GM18858 (cell line): Measurements from ENCODE around the gene TLR5.
"Not testable (repeated sequence)": the region's sequence is repeated elsewhere in the genome, so short reads cannot be mapped to it uniquely, and the experiment has no call there.

ENCODE experiments used
- ATAC-seq: cut with Tn5 transposase; IDR thresholded peaks from one replicate; pipeline ENCODE4 v1.9.1; 2021; ENCODE audit not compliant: unreplicated experiment

TLR5 gene

GRCh38 chr1:223142795-223143536, at the start of gene TLR5:
TSS of gene TLR5 (minus strand) at chr1:223143248. CDS start at chr1:223113031, 30,217 bp downstream.
- ATAC-seq, result peak; percentile 83

GRCh38 chr1:223189903-223190724, 47.1 kb upstream of the TLR5 start:
- peak; percentile 58 for ATAC-seq

- ATAC-seq, result no peak
Observed at GRCh38 chr1:223189525-223189902, 46.5 kb upstream of the TLR5 start.

GRCh38 chr1:223188618-223189356, 45.7 kb upstream of the TLR5 start:
- ATAC-seq, result no peak

- ATAC-seq, result no peak
Observed at GRCh38 chr1:223186800-223187199, 43.8 kb upstream of the TLR5 start.

GRCh38 chr1:223183268-223183862, 40.3 kb upstream of the TLR5 start:
- ATAC-seq, result no peak

GRCh38 chr1:223180731-223181321, 37.8 kb upstream of the TLR5 start:
- ATAC-seq, result no peak

- ATAC-seq, result no peak
Observed at GRCh38 chr1:223179786-223180185, 36.7 kb upstream of the TLR5 start.

- no peak for ATAC-seq
Observed at GRCh38 chr1:223179280-223179679, 36.2 kb upstream of the TLR5 start.

- no peak for ATAC-seq
Observed at GRCh38 chr1:223177681-223178080, 34.6 kb upstream of the TLR5 start.

GRCh38 chr1:223176437-223176836, 33.4 kb upstream of the TLR5 start:
- no peak for ATAC-seq

GRCh38 chr1:223175633-223176032, 32.6 kb upstream of the TLR5 start:
- ATAC-seq, result no peak

GRCh38 chr1:223175032-223175431, 32.0 kb upstream of the TLR5 start:
- no peak for ATAC-seq

GRCh38 chr1:223169458-223169857, 26.4 kb upstream of the TLR5 start:
- ATAC-seq, result not testable (repeated sequence)

GRCh38 chr1:223161321-223161720, 18.3 kb upstream of the TLR5 start:
- no peak for ATAC-seq

- ATAC-seq, result no peak
Observed at GRCh38 chr1:223156343-223156742, 13.3 kb upstream of the TLR5 start.

- no peak for ATAC-seq
Observed at GRCh38 chr1:223155153-223155552, 12.1 kb upstream of the TLR5 start.

GRCh38 chr1:223153177-223154119, 10.4 kb upstream of the TLR5 start:
- ATAC-seq, result no peak

- no peak for ATAC-seq
Observed at GRCh38 chr1:223152399-223152798, 9.4 kb upstream of the TLR5 start.

- no peak for ATAC-seq
Observed at GRCh38 chr1:223150443-223150842, 7.4 kb upstream of the TLR5 start.
